NCI-H524 (cell line): ENCODE data around the gene GRHL1.

Source experiments
- DNase-seq, 2 experiments: peaks; one replicate each; lab custom pipeline; 2025; lab: John Stamatoyannopoulos, UW

GRHL1 gene

DNA sequence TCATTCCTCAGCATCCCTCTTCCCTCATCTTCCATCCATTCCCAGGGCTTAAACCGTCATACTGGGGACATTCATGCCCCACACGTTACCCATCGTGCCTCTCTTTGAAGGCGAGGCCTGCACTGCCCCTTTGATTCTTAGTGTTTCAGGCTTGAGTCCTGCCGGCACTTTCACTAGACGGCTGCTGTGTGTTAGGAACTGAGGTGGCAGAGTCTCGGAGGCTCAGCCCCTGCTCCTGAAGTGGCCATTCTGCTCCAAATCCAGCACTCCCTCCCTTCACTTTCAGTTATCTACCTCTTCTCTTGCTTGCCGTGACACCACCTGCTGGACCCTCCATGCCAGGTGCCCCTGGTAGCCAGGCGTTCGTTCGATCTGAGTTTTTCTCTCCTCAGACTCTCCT is 43.0 kb downstream of the GRHL1 start:
- no peak for DNase-seq

DNA sequence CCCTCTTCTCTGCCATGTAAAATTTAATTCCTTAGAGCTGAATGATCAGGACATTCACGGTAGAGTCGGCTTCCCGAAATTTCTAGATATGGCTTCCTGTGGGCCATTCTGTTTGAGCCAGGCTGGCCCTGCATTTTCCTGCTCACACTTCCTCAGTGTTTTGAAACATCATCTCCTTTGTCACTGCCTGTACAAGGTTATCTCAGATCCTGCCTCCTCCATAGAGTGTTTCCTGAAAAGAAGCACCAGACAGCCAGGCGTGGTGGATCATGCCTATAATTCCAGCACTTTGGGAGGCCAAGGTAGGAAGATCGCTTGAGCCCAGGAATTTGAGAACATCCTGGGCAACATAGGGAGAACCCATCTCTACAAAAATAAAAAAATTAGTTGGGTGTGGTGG is 43.6 kb downstream of the GRHL1 start:
- DNase-seq = no peak

DNA sequence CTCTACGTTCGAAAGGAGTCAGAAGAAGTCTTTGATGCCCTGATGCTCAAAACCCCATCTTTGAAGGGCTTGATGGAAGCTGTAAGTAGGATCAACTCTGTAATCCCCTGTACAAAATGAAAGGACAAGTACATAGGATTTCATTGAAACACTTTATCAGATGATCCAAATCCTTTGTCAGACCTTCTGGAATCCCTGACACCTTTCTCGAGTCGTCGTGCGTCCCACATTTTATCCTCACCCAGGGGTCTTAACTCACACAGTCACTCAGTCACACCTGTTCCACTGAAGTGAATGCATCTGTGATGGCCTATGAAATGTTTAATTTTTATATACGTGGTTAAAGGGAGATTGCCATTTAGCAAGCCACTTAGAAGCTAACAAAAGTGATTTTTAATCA is 44.8 kb downstream of the GRHL1 start:
- DNase-seq = peak in 1 of 2 experiments; percentile 37

DNA sequence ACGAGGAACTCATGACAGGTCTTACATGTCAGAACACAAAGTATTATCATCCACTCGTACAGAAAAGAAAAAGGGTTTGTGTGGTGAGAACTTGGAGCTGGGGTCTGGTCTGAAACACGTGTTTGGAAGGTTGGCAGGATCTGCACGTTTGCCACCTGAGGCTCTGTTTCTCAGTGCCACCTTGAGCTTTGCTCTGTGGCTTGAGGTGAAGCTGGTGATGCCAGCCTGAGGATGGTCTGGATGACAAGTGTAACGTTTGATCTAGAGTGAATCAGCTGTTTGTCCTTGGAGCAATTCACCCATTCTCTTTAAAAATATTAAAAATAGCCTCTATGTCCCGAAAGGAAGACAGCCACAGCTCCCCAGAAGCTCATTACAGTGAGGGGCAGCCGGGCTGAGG is 46.4 kb downstream of the GRHL1 start:
- no peak for DNase-seq

DNA sequence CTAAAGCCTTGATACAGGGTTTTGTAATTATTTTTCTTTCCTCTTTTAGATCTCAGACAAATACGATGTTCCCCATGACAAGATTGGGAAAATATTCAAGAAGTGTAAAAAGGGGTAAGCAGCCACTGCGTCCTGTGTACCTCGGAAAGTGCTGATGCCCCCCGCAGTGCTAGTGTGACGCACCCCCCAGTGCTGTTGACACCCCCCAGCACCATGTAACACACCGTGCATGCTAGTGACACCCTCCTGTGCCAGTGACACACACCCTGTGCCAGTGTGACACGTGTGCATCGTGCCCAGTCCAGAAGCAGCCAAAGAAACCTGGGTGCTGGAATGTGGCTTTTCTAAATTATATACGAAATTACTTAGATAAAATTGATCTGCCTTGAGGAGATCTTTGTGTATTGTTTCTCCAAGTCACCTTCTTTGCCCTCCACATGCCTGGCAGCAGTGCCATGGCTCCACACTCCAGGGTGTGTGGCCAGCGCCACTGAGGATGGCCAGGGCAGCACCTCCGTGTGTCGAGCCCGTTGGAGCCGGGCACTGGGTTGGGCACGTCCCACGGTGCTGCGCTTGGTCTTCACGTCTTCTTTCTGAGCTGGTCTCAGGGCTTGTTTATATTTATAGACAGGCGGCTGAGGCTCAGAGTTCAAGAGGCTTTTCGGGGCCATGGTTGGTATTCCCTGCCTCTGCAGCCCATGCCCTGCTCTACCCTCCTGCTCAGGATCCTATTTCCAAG is 47.6 kb downstream of the GRHL1 start:
- DNase-seq = no peak

DNA sequence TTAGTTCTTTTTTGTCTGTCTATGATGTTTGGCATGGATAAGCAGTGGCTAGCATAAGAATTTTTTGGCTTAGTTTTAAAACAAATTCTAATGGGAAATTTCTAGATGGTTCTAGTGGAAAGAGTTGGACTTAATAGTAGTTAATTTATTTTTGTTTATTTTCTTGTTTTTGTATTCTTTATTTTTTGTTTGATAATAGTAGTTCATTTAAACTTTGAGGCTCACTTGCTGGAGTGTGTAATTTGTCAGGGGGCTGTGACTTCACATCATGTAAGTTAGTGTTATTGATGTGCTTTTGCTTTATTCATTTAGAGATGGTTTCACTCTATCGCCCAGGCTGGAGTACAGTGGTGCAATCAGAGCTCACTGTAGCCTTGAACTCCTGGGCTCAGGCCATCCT is 48.2 kb downstream of the GRHL1 start:
- no peak for DNase-seq

DNA sequence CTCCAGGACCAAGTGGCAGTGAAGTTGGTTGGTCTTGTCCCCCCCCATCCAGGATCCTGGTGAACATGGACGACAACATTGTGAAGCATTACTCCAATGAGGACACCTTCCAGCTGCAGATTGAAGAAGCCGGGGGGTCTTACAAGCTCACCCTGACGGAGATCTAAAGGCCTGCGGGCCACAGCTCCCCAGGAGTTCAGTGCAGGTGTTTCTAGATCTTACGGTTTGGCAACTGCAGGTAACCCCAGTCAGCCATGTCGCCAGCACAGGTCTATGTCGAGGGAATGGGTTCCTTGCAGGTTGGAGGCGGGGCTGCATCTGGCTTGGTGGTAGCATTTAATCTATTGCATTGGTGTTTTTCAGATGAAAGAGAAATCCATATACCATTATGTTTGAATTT is 49.0 kb downstream of the GRHL1 start:
- no peak for DNase-seq

DNA sequence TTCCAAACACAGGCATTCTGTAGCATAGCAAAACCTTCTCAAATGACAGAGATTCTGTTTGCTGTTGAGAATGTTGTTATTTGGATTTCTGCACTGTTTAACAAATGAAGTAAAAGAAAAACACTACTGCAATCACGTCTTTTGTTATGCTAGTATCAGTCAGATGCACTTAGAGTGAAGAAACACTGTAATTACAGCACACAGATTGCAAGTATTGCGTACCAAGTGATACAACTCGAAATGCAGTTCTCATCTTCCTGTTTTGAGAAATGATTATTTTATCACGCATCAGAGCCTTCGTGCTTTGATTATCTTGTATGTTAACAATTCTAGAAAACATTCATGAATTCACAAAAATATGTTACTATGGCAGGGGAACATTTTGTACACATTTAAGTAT is 50.1 kb downstream of the GRHL1 start:
- DNase-seq = no peak

DNA sequence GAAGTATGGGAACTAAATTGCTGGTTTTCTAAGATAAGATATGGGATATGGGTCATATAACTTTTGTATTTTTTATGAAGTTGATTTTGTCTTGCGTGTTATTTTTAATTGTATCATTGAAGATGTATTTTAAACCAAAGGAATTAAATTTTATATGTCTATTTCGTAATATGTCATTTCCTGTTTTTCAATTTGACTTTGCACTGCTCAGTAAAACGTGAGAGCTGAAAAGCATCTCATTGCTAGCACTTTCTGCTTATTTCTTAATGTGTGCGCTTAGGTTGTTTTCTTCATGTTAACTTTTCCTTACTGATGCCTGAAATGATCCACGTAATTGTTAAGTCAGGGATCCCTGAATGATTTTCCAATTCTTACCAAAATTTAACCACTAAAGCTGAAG is 50.6 kb downstream of the GRHL1 start:
- DNase-seq = no peak

DNA sequence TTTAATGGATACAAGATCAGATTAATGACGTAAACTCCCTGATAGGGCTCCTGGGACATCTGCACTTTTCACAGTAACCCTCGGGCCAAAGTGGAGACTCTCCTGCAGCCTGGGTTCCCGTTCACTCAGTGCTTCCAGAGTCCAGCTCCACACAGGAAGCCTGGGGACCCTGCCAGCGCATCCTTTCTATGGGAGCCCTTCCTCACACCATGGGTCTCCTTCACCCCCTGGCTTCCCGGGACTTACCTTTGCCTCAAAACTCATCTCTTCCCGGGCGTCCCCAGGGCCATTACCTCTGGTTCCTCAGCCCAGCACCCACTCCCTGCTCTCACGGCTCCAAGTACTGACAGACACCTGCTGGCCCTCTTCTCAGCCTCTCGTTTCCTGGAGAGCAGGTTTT is 51.2 kb downstream of the GRHL1 start:
- DNase-seq = no peak

DNA sequence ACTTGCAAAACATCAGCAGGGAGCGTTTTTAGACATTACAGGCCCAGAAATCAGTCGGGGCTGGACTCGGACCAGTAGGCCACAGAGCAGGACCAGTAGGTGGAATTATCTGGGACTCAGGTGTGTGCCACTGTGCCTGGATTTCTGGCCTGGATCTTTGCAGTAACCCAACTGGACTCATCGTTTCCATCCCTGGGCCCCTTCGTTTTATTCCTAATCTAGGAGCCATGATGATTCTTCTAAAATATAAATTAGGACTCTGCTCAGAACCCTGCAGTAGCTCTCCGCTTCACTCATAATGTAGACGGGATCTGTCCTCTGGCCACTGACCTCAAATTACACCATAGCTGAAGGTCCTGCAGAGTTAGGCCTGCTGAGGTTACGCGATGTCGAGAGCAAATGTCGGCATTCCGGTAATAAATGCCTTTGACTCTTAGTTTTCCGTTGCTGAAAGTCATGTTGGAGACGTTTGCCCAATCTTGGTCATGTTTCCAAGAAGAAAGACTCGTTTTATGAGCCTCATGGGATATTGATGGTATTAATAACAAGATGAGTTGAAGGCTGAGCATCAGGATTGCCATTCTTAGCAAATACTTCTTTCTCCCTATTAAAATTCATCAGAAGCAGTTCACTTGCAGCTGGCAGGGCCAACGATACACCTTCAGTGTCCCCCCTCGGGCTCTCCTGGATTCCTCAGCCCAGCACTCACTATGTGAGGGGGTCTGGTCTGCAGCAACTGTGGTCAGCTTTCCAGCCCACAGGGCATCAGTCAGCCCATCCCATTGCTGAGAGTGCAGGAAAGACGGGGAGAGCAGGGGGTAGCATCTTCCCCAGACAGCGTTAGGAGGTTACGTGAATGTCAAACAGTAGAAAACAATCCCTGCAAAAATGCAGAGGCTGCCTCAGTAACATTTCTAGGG is 52.0 kb downstream of the GRHL1 start:
- no peak for DNase-seq

DNA sequence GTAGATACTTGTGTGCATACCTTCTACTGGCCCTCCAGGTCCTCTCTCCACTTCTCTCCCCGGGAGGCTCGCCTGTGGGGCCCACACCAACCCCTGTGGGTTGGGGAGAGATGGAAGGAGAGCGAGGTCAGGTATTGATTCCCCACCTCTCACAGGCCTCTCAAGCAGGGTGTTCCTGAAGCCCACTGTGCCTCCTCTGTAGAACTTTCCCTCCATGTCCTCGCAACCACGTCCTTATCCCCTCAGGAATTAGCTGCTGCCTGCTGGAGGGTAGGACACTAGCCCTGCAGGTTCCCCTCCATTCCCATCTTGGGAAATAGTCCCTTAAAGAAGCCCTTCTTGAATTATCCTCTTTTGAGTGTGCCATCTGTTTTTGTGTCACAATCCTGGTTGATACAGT is 52.9 kb downstream of the GRHL1 start:
- no peak for DNase-seq

DNA sequence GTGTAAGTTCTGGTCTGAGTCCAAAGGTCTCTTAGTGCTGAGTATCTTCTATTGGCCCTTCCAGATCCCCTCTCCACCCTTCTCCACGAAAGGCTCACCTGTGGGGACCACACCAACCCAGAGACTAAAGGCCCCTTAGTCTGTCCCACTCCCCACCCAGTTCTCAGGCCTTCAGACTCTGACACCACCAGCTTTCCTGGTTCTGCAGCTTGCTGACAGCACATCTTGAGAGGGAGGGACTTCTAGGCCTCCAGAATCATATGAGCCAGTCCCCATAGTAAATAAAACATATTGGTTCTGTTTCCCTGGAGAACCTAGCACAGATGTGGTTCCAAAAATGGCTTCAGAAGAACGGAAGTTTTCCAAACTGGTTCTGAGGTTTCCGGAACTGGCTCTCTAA is 53.3 kb downstream of the GRHL1 start:
- DNase-seq = no peak

DNA sequence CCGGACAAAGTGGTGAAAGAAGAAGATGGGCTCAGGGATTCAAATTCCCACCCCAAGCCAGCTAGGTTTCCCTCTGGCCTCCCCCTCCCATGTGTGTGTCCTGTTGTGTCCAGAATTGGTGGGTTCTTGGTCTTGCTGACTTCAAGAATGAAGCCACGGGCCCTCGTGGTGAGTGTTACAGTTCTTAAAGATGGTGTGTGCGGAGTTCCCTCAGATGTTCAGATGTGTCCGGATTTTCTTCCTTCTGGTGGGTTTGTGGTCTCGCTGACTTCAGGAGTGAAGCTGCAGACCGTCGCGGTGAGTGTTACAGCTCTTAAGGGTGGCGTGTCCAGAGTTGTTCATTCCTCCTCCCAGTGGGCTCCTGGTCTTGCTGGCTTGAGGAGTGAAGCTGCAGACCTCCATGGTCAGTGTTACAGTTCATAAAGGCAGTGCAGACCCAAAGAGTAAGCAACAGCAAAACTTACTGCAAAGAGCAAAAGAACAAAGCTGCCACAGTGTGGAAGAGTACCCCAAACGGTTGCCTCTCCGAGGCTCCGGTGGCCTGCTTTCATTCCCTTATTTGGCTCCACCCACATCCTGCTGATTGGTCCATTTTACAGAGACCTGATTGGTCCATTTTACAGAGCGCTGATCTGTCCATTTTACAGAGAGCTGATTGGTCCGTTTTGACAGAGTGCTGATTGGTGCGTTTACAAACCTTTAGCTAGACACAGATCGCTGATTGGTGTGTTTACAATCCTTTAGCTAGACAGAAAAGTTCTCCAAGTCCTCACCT is 54.2 kb downstream of the GRHL1 start:
- no peak for DNase-seq

DNA sequence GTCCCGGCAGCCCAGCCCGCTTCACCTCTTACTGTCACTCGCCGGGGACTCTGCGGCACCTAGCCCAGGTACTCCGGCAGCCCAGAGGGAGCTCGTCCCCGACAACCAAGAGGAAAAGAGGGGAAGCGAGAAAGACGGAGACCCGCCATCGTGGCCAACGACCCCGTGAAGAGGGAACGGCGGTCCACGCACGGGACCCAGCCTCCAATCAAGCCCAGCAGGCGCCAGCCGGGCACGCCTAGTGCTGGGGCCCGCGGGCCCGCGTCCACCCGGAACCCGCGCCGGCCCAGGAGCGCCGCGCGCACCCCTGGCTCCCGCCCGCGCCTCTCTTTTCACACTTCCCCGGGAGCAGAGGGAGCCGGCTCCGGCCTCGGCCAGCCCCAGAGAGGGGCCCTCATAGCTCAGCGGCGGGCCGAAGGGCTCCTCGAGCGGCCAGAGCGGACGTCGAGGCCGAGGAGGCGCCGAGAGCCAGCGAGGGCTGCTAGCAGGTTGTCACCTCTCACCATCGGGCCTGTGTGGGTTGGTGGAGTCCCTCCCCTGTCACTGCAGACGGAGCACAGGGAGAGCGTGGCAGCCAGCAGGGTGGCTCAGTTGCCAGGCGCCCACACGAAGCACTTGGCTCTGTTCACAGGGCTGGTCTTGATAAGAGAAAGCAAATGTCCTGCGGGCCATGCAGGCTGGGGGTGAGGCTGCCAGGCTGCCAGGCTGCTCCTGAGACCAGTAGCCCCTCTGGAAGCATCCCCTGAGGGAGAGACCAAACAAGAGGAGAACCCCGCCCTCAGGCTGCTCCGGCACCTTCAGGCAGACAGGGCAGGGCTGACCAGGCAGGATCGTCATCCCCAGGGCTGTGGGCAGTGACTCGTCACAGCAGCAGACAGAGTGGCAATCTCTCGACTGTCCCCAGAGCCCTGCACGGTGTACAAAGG is 55.0 kb downstream of the GRHL1 start:
- no peak for DNase-seq

DNA sequence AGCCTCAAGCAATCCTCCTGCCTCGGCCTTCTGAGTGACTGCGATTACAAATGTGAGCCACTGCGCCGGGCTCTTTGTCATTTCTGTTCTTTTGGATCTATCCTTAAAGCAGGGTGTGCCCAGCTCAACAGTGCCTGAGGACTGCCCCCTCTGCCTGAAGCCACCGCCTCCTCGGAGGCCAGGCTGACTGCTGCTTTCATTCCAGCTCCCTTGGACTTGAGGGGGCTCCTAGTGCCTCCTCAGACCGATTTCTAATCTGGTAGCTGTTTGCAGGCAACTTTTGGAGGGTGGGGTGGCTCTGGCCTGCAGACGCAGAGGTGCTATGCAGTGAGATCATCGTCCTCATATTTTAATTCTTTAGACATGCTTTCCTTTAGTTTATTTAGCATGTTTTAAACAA is 55.9 kb downstream of the GRHL1 start:
- no peak for DNase-seq

DNA sequence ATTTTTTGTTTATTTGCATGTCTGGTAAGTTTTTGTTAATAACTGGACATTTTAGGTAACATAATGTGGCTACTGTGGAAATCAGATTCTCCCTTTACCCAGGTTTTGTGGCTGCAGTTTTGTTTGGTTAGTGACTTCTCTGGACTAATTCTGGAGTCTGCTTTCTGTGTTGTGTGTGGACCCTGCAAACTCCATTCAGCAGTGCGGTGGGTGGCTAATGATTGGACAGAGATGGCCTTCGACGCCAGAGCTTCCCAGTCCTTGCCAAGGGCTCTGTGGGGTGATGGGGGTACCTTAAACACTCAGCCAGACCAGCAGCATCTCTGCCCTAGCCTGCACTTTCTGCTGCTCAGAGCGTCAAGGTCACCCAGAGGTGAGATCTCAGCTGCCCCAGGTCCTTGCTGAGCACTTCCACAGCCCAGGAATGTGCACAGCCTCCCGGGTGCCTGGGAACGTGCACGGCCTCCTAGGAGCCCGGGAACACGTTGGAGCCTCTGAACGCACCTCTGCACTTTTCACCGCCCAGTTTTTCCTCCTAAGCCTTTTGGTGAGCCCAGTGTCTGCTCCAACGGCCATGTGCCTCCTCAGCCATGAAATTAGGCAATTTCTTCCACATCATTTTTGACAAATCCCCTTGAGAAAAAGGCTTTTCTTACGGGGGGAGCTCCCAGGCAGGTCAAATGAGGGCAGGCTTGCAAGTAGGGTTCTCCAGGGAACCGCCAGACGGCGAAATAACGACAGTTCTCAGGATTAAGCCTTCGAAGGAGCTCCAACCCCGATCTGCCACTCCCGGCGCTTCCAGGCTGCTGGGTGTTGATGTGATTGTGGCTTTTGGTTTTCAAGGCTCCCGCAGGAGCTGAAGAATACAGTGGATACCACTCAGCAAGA is 56.7 kb downstream of the GRHL1 start:
- DNase-seq = peak; percentile 82 to 88

DNA sequence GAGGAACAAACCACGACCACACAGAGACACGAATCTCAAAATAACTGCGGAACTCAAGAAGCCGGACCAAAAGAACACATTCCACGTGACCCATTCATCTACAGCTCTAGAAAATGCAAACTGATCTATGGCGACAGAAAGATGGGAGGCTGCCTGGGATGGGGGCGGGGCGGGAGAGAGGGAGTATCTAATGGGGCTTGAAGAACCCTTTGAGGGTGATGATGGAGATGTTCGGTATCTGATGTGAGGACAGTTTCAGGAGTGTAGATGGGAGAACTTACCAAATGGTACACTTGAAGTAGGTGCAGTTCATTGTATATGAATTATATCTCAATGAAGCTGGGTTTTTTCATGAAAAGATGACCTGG is 57.3 kb downstream of the GRHL1 start:
- DNase-seq = no peak

DNA sequence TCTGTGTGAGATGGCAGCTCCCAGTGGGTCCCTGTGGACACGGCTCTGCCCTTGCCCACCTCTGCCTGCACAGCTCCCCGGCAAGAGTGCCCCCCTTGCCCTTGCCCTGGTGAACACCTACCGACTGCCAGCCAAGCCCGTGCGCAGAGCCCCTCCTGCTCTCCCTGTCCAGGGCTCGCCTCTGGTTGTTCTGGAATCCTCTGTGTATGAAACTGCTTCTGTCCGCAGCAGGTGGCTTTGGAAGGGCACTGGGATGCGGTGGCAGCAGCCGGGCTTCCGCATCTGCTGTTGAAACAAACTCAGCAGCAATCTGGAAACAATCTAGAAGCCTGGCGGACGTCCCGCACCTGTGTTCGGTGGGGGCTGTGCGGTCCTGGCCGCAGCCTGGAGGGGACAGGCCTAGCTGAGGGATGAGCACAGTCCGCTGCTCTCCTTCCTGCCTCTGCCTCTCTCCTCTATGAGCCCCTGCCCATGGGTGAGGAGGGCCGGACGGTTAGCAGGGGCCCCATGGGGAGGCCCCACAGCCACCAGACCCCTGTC is 57.8 kb downstream of the GRHL1 start:
- no peak for DNase-seq
